ENCODE results near the gene FBXW8. TPM values are rescaled to one million over a fixed set of nuclear protein-coding genes. Genes with fewer than 3 reads are reported as not detected.

FBXW8 gene
- total RNA-seq, 1 donor from 2014 or later = 14.4 TPM

GRCh38 chr12:116941188-116941587 lies 30.4 kb downstream of the FBXW8 start:
- TF ChIP-seq CTCF (conservative IDR thresholded peaks at IDR 0.05; ENCODE audit: low read depth, low read length) = no peak
- no peak for DNase-seq (ENCODE audit: low read depth)
- H3K4me3 ChIP-seq (ENCODE audit: low read depth, low read length) = no peak overlapping the region

- H3K4me3 ChIP-seq (ENCODE audit: low read depth, low read length) = no peak overlapping the region
- no peak for TF ChIP-seq CTCF (conservative IDR thresholded peaks at IDR 0.05; ENCODE audit: low read depth, low read length)
- DNase-seq (ENCODE audit: low read depth) = no peak
Observed at GRCh38 chr12:116943419-116944372, 32.9 kb downstream of the FBXW8 start.

GRCh38 chr12:116945886-116946550 lies 35.3 kb downstream of the FBXW8 start:
- TF ChIP-seq CTCF (conservative IDR thresholded peaks at IDR 0.05; ENCODE audit: low read depth, low read length) = no peak
- DNase-seq (ENCODE audit: low read depth) = no peak
- H3K4me3 ChIP-seq (ENCODE audit: low read depth, low read length) = no peak overlapping the region

GRCh38 chr12:116948298-116948697 lies 37.5 kb downstream of the FBXW8 start:
- no peak overlapping the region for H3K4me3 ChIP-seq (ENCODE audit: low read depth, low read length)
- no peak for DNase-seq (ENCODE audit: low read depth)
- TF ChIP-seq CTCF (conservative IDR thresholded peaks at IDR 0.05; ENCODE audit: low read depth, low read length) = no peak

GRCh38 chr12:116950628-116951325 lies 40.0 kb downstream of the FBXW8 start:
- no peak for TF ChIP-seq CTCF (conservative IDR thresholded peaks at IDR 0.05; ENCODE audit: low read depth, low read length)
- H3K4me3 ChIP-seq (ENCODE audit: low read depth, low read length) = no peak overlapping the region
- no peak for DNase-seq (ENCODE audit: low read depth)

- DNase-seq (ENCODE audit: low read depth) = no peak
- H3K4me3 ChIP-seq (ENCODE audit: low read depth, low read length) = no peak overlapping the region
- no peak for TF ChIP-seq CTCF (conservative IDR thresholded peaks at IDR 0.05; ENCODE audit: low read depth, low read length)
Observed at GRCh38 chr12:116954710-116955381, 44.1 kb downstream of the FBXW8 start.
